Gastroesophageal sphincter (tissue), 3 donors: Measurements from ENCODE around the gene AGTRAP.

Experiments used
- EP300 ChIP-seq: sonication (generic); formaldehyde crosslinking; IDR thresholded peaks from one replicate; pipeline ENCODE4 v1.6.1; 2017; ENCODE audit warnings: antibody characterized with exemption, mild to moderate bottlenecking
- POLR2AphosphoS5 ChIP-seq: sonication (generic); formaldehyde crosslinking; IDR thresholded peaks from one replicate; pipeline ENCODE4 v1.6.1; 2017; ENCODE audit warnings: antibody characterized with exemption
- TF ChIP-seq, protein P1 (sequence below), 4 experiments: fragments of 200-600 bp in 2 of 4; fragments of 450-650 bp in 2 of 4; sonication (generic) in 1 of 4; IDR thresholded peaks; one replicate each; pipeline ENCODE4 v1.5.1; 2017 to 2019; ENCODE audit warnings: antibody characterized with exemption in 4 of 4, mild to moderate bottlenecking in 2 of 4, moderate library complexity in 2 of 4

DNA sequence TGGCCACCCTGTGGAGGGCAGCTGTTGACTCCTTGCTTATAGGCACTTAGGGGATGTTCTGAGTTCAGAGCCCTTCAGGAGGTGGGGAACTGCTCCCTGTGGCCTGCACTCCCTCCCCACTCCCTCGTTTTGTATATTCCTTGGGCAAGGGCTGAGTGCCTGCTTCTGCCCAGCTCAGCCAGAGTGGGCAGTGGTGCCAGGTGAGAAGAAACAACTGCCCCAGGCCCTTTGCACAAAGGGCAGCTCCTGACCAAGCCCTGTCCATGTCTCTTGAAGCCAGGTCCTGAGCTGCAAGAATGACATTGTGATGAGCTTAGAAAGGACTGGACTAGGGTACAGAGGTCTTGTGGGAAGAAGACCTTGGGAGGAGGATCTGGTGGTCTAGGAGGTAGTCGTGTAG lies 2.2 kb downstream of the AGTRAP start:
- TF ChIP-seq EP300 (no peak), POLR2AphosphoS5 (no peak)
- TF ChIP-seq, protein P1, sequence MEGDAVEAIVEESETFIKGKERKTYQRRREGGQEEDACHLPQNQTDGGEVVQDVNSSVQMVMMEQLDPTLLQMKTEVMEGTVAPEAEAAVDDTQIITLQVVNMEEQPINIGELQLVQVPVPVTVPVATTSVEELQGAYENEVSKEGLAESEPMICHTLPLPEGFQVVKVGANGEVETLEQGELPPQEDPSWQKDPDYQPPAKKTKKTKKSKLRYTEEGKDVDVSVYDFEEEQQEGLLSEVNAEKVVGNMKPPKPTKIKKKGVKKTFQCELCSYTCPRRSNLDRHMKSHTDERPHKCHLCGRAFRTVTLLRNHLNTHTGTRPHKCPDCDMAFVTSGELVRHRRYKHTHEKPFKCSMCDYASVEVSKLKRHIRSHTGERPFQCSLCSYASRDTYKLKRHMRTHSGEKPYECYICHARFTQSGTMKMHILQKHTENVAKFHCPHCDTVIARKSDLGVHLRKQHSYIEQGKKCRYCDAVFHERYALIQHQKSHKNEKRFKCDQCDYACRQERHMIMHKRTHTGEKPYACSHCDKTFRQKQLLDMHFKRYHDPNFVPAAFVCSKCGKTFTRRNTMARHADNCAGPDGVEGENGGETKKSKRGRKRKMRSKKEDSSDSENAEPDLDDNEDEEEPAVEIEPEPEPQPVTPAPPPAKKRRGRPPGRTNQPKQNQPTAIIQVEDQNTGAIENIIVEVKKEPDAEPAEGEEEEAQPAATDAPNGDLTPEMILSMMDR (IDR thresholded peaks at IDR 0.05): no peak
